NCI-H146 treated with DMSO at 0.1 percent for 48 hours (cell line): ENCODE measurements around the gene MAP2K5.

ENCODE experiments used
- DNase-seq: peaks from one replicate; lab custom pipeline; 2025; ENCODE audit not compliant: unreplicated experiment; lab: John Stamatoyannopoulos, UW

MAP2K5 gene

GRCh38 chr15:67777773-67778172 is 235.3 kb downstream of the MAP2K5 start:
- no peak for DNase-seq

DNA sequence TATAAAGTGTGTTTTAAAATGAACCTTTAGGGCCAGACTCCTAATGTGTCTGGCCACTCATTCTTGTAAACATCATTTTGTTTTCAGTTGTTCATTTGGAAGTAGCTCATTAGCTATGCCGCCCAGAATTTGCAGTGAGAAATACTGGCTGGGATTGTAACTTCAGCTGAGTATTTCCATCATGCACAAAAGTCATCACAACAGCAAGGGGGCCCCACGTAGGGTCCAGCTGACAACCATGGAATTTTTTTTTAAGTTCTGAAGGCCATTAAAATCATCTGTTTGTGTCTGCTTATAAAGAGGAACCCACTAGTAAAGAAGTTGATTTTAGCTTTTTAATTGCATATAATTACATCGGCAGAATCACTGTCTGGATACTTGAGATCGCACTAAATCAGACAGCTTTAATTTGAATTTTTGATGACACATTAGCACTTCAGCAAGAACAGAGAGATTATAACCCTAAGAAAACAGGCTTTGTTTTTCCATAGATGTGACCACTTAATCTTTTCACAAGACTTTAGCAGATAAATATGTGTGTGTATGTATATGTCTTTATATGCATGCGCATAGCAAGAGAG is 236.6 kb downstream of the MAP2K5 start:
- no peak for DNase-seq

- no peak for DNase-seq
These were observed 237.1 kb downstream of the MAP2K5 start for GRCh38 chr15:67779549-67780111.

GRCh38 chr15:67781061-67781460 is 238.6 kb downstream of the MAP2K5 start:
- DNase-seq: no peak

DNA sequence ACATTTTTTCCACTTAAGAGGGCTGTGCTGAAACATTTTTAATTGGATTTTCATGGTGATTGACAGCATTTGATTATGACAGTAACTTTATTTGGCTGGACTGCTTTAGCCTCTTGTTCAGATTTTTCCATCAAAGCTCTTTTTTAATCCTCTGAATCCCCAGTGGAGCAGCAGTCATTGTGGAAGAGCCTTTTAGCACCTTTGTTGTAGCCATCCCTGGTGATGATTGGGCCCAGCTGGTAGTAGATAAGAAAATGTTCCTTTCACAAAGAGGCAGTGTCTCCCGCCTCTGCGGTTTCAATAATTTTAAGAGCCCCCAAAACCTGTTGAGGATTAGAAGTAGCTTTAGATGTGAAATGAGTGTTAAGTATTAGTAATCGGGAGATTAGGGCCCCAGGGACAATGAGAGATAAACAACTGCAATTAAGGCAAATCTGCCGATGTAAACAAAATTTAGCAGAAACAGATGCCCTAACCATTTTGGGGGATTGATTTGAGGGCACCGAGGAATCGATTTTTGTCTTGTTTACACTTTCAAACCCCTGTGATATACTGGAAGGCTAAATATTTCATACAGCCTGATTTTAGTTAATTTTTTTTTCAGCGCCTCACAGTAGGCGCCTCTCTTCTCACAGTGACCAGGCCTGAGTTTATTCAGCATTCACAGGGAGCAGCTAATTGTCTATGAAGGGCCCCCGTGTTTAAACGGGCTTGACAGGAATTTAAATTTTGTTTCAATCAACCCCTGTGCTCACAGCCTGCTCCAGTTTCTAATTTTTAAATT is 239.6 kb downstream of the MAP2K5 start:
- DNase-seq: peak; percentile 49

- peak; percentile 15 for DNase-seq
These were observed 240.1 kb downstream of the MAP2K5 start for GRCh38 chr15:67782691-67782991.

GRCh38 chr15:67783303-67783702 is 240.8 kb downstream of the MAP2K5 start:
- DNase-seq: no peak

- peak; percentile 87 for DNase-seq
These were observed 241.7 kb downstream of the MAP2K5 start for GRCh38 chr15:67784090-67784781.

- DNase-seq: no peak
These were observed 242.4 kb downstream of the MAP2K5 start for GRCh38 chr15:67784856-67785430.

DNA sequence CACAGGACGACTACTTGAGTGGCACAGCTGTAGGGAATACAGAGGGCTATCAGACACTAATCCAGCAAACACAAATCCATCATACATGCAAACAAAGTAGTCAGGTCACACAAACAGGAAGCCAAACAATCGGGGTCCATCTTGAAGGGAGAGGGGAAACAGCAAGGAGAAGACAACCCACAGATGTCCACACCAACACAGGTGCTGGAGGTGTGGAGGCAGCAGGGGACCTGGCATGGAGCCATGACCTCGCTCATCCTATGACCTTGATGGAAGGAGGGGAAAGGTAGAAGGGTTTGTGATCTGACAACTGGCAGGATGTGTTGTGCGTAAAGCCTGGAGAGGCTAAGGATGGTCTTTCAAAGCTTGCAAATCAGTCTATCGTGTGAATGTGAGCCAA is 242.9 kb downstream of the MAP2K5 start:
- peak; percentile 25 for DNase-seq

DNA sequence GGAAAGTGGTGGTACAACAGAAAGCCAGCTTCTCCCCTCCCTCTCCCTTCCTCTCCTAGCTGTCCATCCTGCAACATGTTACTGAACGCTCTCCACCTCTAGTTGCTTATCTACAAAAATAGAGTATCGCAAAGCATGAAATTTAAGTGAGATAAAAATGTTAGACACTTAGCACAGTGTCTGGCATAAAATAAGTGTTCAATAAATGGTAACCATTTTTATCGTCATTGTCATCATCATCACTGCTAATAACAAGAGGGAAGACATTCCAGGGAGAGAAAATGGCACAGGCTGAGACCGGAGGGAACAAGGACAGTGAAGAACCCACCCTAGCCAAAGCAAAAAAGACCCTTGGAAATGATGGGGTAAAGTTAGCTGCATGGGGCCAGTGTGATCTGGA is 244.1 kb downstream of the MAP2K5 start:
- DNase-seq: no peak

DNA sequence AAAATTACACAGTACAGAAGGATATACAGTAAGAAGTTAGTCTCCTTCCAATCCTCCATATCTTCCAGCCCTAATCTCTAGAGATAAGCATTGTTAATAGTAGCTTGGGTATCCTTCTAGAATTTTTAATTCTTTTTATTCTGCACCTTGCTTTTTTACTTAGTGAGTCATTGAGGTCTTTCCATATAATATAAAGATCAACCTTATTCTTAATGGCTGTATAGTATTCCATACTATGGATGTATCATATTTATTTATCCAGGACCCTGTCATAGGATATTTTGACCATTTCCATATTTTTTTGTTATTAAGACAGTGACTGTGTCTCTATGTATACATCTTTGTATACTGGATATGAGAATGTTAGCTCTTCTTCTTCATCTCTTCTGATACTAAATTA is 246.5 kb downstream of the MAP2K5 start:
- DNase-seq: no peak

DNA sequence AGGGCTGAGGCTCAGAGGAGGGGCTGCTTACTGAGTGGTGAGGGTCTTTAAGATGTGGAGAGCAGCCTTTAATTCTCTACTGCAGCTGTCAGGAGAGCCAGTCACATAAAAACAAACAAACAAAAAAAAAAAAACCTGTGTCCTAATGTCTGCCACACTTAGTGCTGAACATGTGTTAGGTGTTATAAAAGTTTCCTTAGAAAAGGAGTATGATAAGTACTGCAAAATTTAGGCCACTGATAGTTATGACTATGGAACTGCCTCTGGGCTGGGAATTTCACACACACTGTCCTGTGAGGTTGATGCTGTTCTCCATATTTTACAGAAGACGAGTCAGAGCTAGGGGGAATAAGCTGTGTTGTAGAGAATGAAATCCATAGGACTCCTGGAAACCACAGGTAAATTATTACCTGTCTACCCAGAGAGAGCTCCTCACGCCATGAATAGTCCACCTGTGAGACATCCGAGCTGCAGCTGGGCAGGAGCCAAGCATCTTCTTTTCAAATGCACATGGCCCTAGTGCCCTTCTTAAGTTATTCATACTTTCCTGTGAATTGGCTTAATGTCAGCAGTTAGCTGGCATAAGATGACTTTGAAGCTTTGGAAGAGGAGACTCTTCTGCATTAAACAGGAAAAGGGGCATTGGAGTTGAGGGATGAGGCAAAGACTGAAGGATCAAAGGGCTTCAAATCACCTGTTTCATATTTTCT is 248.3 kb downstream of the MAP2K5 start:
- DNase-seq: peak; percentile 38

DNA sequence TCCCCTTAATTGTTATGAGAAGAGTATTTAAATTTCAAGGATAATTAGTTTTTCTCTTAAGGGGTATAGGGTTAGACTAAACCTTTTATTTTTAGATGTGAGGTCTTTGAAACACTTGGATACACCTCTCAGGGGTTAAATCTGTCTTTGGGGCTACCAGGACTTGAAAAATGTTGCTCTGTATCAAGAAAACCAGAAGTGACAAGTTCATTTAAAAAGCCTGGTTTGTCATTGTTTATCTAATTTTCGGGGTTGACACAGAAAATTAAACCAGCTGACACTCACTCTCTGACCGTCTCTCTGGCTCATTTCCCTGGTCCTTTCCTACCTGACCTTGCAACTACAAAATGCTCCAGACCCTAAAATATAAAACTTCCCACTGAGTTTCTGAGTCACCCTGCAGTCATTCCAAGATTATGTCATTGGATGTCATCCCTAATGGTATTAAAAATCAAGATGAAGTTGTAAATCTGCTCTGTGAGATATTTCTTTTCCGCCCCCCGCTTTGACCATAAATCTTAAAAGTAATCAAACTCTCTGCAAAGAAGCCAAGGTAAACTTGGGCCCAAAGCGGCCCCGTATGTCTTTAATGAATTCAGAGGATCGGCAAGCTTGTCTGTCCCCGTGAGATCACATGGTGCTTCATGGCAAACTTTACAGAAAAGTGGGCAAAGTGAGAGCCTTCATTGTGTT is 249.9 kb downstream of the MAP2K5 start:
- DNase-seq: no peak

GRCh38 chr15:67794832-67795574 is 252.5 kb downstream of the MAP2K5 start:
- DNase-seq: no peak

DNA sequence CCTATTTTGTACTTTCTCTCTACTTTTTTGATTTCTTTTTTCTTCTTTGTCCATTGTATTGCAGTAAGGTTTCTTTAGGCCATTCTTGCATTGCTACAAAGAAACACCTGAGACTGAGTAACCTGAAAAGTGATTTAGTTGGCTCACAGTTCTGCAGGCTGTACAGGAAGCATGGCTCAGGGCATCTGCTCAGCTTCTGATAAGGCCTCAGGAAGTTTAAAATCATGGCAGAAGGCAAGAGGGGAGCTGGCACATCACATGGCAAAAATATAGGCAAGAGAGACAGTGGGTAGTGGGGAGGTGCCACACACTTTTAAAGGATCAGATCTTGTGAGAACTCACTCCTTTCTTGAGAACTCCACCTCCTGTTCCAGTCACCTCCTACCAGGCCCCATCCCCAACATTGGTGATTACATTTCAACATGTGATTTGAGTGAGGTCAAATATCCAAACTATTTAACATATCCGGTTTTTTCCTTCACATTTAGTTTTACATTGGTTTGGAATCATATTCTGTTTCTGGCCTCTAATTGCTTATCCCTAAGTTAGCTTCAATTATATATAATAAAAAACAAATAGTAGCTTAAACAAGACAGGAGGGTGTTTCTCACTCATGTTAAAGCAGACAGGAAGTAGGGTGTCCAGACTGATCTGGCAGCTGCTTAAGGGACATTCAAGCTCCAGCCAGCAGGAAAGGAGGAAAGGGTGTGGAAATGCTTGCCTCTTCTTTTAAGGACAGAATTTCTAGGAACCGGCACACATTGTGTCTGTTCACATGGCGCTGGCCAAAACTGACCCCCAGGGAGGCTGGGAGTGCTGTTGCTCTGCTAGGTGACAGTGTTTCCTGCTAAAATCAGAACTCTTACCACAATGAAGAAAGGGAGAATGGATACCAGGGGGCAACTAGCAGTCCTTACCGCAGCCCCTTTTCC is 254.0 kb downstream of the MAP2K5 start:
- no peak for DNase-seq

DNA sequence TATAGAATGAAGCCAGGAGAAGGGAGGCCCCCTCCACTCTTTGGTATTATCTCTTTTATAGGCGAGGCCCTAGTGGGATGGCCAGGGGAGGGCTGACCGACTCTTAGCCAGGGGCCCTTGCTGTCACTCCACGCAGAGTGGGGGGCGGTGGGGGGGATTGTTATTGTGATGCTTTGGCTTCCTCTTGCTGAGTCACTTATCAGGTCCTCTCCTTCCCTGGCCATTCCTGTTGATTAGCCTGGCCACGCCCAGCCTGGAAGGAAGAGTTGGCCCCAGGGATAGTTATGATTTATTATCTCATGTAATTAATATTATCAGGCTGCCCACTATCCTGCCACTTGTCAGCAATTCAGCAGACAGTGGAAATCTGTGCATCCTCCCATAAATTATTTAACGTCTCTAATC is 257.3 kb downstream of the MAP2K5 start:
- DNase-seq: no peak

DNA sequence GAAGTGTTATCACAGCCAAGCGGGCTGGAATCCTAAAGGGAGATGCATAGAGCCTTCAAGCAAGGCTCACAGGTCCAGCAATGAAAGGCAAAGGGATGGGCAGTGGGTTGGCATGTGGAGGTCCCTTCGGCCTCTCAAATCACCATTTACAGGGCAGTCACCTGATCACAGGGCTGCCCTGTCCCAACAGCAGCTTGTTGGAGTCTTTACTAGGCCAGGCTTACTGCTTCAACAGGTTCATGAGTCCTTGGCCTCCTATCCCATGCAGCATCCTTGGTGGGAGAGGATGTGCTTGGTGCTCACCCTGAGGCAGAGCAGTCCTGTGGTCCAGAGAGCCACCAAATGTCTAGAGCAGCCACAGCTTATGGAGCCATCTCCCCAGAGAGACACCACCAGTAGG is 258.6 kb downstream of the MAP2K5 start:
- DNase-seq: no peak
